Neural cell (in vitro differentiated cells): ENCODE results near the gene MDM2. TPM values are rescaled to one million over a fixed set of nuclear protein-coding genes. Genes with fewer than 3 reads are reported as not detected.

Source experiments
- H2AFZ ChIP-seq: fragments of 200-600, 300-800 bp; sonication (generic), shearing (Covaris generic); 2 replicates; pipeline ENCODE4 v1.6.0; 2014; ENCODE audit warnings: low read depth, mild to moderate bottlenecking, antibody characterized with exemption, low read length, moderate library complexity
- H3F3A ChIP-seq: fragments of 200-600 bp; shearing (Covaris generic); 2 replicates; pipeline ENCODE4 v1.6.1; 2016; ENCODE audit warnings: mild to moderate bottlenecking, moderate library complexity, mixed read lengths, antibody characterized with exemption, low read length; ENCODE audit not compliant: insufficient read depth, poor library complexity, severe bottlenecking
- H3K27ac ChIP-seq: fragments of 200-600, 300-800 bp; sonication (generic), shearing (Covaris generic); 2 replicates; pipeline ENCODE4 v1.5.1; 2014; ENCODE audit warnings: mild to moderate bottlenecking, low read length, moderate library complexity
- H3K27me3 ChIP-seq: fragments of 300-800, 200-600 bp; sonication (generic), shearing (Covaris generic); 2 replicates; pipeline ENCODE4 v1.6.0; 2014; ENCODE audit warnings: mild to moderate bottlenecking, low read depth, low read length, moderate library complexity; ENCODE audit not compliant: insufficient read depth
- H3K36me3 ChIP-seq: fragments of 300-800, 200-600 bp; sonication (generic), shearing (Covaris generic); 2 replicates; pipeline ENCODE4 v1.5.1; 2014; ENCODE audit warnings: mild to moderate bottlenecking, antibody characterized with exemption, low read length, moderate library complexity; ENCODE audit not compliant: insufficient read depth
- H3K4me2 ChIP-seq: fragments of 300-800, 200-600 bp; sonication (generic), shearing (Covaris generic); 2 replicates; pipeline ENCODE4 v1.6.0; 2014; ENCODE audit warnings: mild to moderate bottlenecking, low read length
- H3K4me3 ChIP-seq: fragments of 300-800, 200-600 bp; sonication (generic), shearing (Covaris generic); 2 replicates; pipeline ENCODE4 v1.5.1; 2014; ENCODE audit warnings: mild to moderate bottlenecking, low read length, moderate library complexity
- H3K79me2 ChIP-seq: fragments of 200-600 bp; shearing (Covaris generic); replicated peaks from 2 replicates; pipeline ENCODE4 v1.6.0; 2014; ENCODE audit warnings: mild to moderate bottlenecking, low read length, moderate library complexity; ENCODE audit not compliant: insufficient read depth
- H3K9ac ChIP-seq: fragments of 300-800, 200-600 bp; sonication (generic), shearing (Covaris generic); 2 replicates; pipeline ENCODE4 v1.6.1; 2016; ENCODE audit warnings: mild to moderate bottlenecking, low read length, mixed read lengths
- H3K9me2 ChIP-seq: fragments of 200-600 bp; shearing (Covaris generic); 2 replicates; pipeline ENCODE4 v1.6.1; 2016; ENCODE audit warnings: mild to moderate bottlenecking, low read length, mixed read lengths; ENCODE audit not compliant: insufficient read depth
- H3K9me3 ChIP-seq: fragments of 200-600, 300-800 bp; sonication (generic), shearing (Covaris generic); 2 replicates; pipeline ENCODE4 v1.6.1; 2016; ENCODE audit warnings: mild to moderate bottlenecking, mixed run types, low read length, moderate library complexity, mixed read lengths
- H4K20me1 ChIP-seq: fragments of 200-600 bp; shearing (Covaris generic); 2 replicates; pipeline ENCODE4 v1.6.1; 2016; ENCODE audit warnings: mild to moderate bottlenecking, mixed run types; ENCODE audit not compliant: insufficient read depth
- EP300 ChIP-seq: fragments of 450-650 bp; conservative IDR thresholded peaks from 2 replicates; pipeline ENCODE4 v1.6.1; 2014; ENCODE audit warnings: antibody characterized with exemption, mild to moderate bottlenecking, moderate library complexity; ENCODE audit not compliant: poor library complexity, severe bottlenecking
- EZH2 ChIP-seq: fragments of 200-600, 300-800 bp; shearing (Covaris generic), sonication (generic); IDR thresholded peaks from 2 replicates; pipeline ENCODE4 v1.6.1; 2014; ENCODE audit warnings: antibody characterized with exemption, low read length, borderline replicate concordance, mild to moderate bottlenecking; ENCODE audit not compliant: insufficient read depth, poor library complexity, severe bottlenecking
- MXI1 ChIP-seq: fragments of 450-650 bp; conservative IDR thresholded peaks from 2 replicates; pipeline ENCODE4 v1.6.1; 2014; ENCODE audit warnings: antibody characterized with exemption, mild to moderate bottlenecking; ENCODE audit not compliant: poor library complexity, severe bottlenecking
- POLR2AphosphoS5 ChIP-seq: IDR thresholded peaks from 2 replicates; pipeline ENCODE4 v1.6.1; 2012
- RAD21 ChIP-seq: fragments of 450-650 bp; conservative IDR thresholded peaks from 2 replicates; pipeline ENCODE4 v1.6.1; 2014; ENCODE audit warnings: antibody characterized with exemption, mild to moderate bottlenecking, moderate library complexity
- SMC3 ChIP-seq: fragments of 450-650 bp; conservative IDR thresholded peaks from 2 replicates; pipeline ENCODE4 v1.6.1; 2014; ENCODE audit warnings: antibody characterized with exemption, mild to moderate bottlenecking, moderate library complexity; ENCODE audit not compliant: poor library complexity
- TAF1 ChIP-seq: IDR thresholded peaks from 2 replicates; pipeline ENCODE4 v1.6.1; 2012; ENCODE audit warnings: low read depth
- polyA plus RNA-seq: library from polyadenylated mRNA; depleted of rRNA; stranded (reverse); fragments of >200 nt; gene quantifications from 2 replicates; pipeline ENCODE4 v1.2.3, GENCODE V29; 2014
- TF ChIP-seq, protein P1 (sequence below): IDR thresholded peaks from 2 replicates; pipeline ENCODE4 v1.6.1; 2012; ENCODE audit warnings: borderline replicate concordance
- TF ChIP-seq, protein P2 (sequence below): fragments of 450-650 bp; IDR thresholded peaks from 2 replicates; pipeline ENCODE4 v1.5.1; 2014; ENCODE audit warnings: antibody characterized with exemption, mild to moderate bottlenecking, moderate library complexity; ENCODE audit not compliant: poor library complexity, severe bottlenecking

Gene MDM2
- polyA plus RNA-seq, 1 donor from 2014 or later, result 37.5 TPM

- H3K9ac ChIP-seq, result no peak overlapping the region
- no peaks in the 10 kb centered on the region for H3K79me2 ChIP-seq
Measured at GRCh38 chr12:68861890-68862289, 53.9 kb downstream of the MDM2 start.

DNA sequence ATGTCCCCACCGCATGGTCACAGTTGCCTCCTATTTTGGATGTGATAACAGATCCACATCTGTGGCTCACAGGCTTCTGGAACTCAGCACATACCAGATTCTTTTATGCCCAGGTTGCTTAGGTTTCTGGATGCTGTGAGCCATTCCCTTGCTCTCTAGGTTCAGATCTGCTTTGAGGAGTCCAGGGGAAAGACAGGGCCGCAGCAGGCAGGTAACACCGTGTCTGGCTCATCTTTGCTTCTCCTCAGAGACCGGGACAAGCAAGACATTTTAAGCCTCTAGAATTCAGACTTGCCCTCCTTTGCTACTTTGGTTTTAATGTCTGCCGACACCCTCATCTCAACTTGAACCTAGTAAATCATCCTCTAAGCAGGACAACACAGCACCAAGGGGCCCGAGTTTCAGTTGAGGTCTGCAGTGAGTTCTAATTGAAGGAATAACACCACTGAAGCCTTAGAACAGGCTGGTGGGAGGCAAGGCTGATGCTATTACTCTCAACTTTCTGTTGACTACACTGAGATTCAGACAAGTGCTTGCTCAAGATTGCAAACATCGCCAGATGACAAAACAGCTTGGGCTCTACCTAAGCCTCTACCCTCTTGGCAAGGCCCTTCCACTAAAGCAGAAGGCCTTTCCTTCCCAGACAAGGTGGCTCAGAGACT, 55.3 kb downstream of the MDM2 start:
- Histone ChIP-seq H3K9me2 (no peaks in the 10 kb centered on the region), H3F3A (no peaks in the 10 kb centered on the region), H3K36me3 (no peaks in the 10 kb centered on the region), H3K79me2 (no peaks in the 10 kb centered on the region), H2AFZ (no peak overlapping the region), H3K9me3 (no peaks in the 10 kb centered on the region), H3K4me3 (no peak overlapping the region), H3K27me3 (no peaks in the 10 kb centered on the region), H3K4me2 (no peak overlapping the region), H3K27ac (no peak overlapping the region), H3K9ac (no peak overlapping the region), H4K20me1 (no peaks in the 10 kb centered on the region)
- TF ChIP-seq EP300 (no peak), POLR2AphosphoS5 (no peak), EZH2 (no peak), SMC3 (no peak), TAF1 (no peak), RAD21 (no peak), MXI1 (no peak)
- TF ChIP-seq, protein P1, sequence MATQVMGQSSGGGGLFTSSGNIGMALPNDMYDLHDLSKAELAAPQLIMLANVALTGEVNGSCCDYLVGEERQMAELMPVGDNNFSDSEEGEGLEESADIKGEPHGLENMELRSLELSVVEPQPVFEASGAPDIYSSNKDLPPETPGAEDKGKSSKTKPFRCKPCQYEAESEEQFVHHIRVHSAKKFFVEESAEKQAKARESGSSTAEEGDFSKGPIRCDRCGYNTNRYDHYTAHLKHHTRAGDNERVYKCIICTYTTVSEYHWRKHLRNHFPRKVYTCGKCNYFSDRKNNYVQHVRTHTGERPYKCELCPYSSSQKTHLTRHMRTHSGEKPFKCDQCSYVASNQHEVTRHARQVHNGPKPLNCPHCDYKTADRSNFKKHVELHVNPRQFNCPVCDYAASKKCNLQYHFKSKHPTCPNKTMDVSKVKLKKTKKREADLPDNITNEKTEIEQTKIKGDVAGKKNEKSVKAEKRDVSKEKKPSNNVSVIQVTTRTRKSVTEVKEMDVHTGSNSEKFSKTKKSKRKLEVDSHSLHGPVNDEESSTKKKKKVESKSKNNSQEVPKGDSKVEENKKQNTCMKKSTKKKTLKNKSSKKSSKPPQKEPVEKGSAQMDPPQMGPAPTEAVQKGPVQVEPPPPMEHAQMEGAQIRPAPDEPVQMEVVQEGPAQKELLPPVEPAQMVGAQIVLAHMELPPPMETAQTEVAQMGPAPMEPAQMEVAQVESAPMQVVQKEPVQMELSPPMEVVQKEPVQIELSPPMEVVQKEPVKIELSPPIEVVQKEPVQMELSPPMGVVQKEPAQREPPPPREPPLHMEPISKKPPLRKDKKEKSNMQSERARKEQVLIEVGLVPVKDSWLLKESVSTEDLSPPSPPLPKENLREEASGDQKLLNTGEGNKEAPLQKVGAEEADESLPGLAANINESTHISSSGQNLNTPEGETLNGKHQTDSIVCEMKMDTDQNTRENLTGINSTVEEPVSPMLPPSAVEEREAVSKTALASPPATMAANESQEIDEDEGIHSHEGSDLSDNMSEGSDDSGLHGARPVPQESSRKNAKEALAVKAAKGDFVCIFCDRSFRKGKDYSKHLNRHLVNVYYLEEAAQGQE, result no peak
- TF ChIP-seq, protein P2, sequence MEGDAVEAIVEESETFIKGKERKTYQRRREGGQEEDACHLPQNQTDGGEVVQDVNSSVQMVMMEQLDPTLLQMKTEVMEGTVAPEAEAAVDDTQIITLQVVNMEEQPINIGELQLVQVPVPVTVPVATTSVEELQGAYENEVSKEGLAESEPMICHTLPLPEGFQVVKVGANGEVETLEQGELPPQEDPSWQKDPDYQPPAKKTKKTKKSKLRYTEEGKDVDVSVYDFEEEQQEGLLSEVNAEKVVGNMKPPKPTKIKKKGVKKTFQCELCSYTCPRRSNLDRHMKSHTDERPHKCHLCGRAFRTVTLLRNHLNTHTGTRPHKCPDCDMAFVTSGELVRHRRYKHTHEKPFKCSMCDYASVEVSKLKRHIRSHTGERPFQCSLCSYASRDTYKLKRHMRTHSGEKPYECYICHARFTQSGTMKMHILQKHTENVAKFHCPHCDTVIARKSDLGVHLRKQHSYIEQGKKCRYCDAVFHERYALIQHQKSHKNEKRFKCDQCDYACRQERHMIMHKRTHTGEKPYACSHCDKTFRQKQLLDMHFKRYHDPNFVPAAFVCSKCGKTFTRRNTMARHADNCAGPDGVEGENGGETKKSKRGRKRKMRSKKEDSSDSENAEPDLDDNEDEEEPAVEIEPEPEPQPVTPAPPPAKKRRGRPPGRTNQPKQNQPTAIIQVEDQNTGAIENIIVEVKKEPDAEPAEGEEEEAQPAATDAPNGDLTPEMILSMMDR, result no peak

More at GRCh38 chr12:68861890-68862289, 53.9 kb downstream of the MDM2 start:
- H3K9me2 ChIP-seq, result no peaks in the 10 kb centered on the region
- no peak overlapping the region for H3K4me3 ChIP-seq
- no peak overlapping the region for H3K27ac ChIP-seq
- H3K27me3 ChIP-seq, result no peaks in the 10 kb centered on the region
- H3K9me3 ChIP-seq, result no peaks in the 10 kb centered on the region
- no peaks in the 10 kb centered on the region for H3F3A ChIP-seq
- no peaks in the 10 kb centered on the region for H3K36me3 ChIP-seq
- no peak overlapping the region for H3K4me2 ChIP-seq
- H2AFZ ChIP-seq, result no peak overlapping the region
- TF ChIP-seq, protein P1, result no peak
- no peak for TF ChIP-seq SMC3
- TF ChIP-seq MXI1, result no peak
- TF ChIP-seq RAD21, result no peak
- TF ChIP-seq EZH2, result no peak
- TF ChIP-seq, protein P2, result no peak
- TF ChIP-seq POLR2AphosphoS5, result no peak
- no peaks in the 10 kb centered on the region for H4K20me1 ChIP-seq
